Uterus (tissue), 2 donors: Measurements from ENCODE around the gene GATA6.
"Not testable (repeated sequence)": the region's sequence is repeated elsewhere in the genome, so short reads cannot be mapped to it uniquely, and the experiment has no call there.

Experiments
- POLR2A ChIP-seq, 2 donors: fragments of 450-650 bp; IDR thresholded peaks; one replicate each; pipeline ENCODE4 v1.6.1; 2016; ENCODE audit warnings: antibody characterized with exemption in 2 of 2, mild to moderate bottlenecking in 1 of 2, moderate library complexity in 1 of 2
- TF ChIP-seq, protein P1 (sequence below), 4 experiments: fragments of 200-600 bp in 2 of 4; fragments of 450-650 bp in 2 of 4; sonication (generic) in 2 of 4; IDR thresholded peaks; one replicate each; pipeline ENCODE4 v1.5.1; 2016 to 2019; ENCODE audit warnings: antibody characterized with exemption in 4 of 4, mild to moderate bottlenecking in 2 of 4, moderate library complexity in 1 of 4

- TF ChIP-seq, protein P1, sequence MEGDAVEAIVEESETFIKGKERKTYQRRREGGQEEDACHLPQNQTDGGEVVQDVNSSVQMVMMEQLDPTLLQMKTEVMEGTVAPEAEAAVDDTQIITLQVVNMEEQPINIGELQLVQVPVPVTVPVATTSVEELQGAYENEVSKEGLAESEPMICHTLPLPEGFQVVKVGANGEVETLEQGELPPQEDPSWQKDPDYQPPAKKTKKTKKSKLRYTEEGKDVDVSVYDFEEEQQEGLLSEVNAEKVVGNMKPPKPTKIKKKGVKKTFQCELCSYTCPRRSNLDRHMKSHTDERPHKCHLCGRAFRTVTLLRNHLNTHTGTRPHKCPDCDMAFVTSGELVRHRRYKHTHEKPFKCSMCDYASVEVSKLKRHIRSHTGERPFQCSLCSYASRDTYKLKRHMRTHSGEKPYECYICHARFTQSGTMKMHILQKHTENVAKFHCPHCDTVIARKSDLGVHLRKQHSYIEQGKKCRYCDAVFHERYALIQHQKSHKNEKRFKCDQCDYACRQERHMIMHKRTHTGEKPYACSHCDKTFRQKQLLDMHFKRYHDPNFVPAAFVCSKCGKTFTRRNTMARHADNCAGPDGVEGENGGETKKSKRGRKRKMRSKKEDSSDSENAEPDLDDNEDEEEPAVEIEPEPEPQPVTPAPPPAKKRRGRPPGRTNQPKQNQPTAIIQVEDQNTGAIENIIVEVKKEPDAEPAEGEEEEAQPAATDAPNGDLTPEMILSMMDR (IDR thresholded peaks at IDR 0.05), result not testable (repeated sequence)
- TF ChIP-seq POLR2A (IDR thresholded peaks at IDR 0.05), result not testable (repeated sequence)
These were observed 27.6 kb downstream of the GATA6 start for GRCh38 chr18:22196943-22197342.
